ENCODE measurements around the gene CRYGA. TPM values are rescaled to one million over a fixed set of nuclear protein-coding genes. Genes with fewer than 3 reads are reported as not detected.

CRYGA gene
- total RNA-seq, 1 experiment from 2014 or later: not detected

- in situ Hi-C loops (cut with HindIII; ENCODE audit: low pct_unique_long_range_greater_than_20kb, low sequenced_read_pairs): no loop called here
- Histone ChIP-seq H3K4me1 (ENCODE audit: control insufficient read depth, insufficient read depth, low read length) (no peaks in the 10 kb centered on the region), H3K36me3 (ENCODE audit: control insufficient read depth, insufficient read depth, low read length) (no peaks in the 10 kb centered on the region), H3K27ac (ENCODE audit: low read length) (no peak overlapping the region), H3K9me3 (ENCODE audit: control insufficient read depth, insufficient read depth, low read depth, low read length) (no peaks in the 10 kb centered on the region), H3K4me3 (ENCODE audit: low read depth in 2 of 2, low read length in 2 of 2) (no peak overlapping the region), H3K27me3 (ENCODE audit: control insufficient read depth, insufficient read depth, low read length) (no peaks in the 10 kb centered on the region)
- no peak for TF ChIP-seq CTCF (IDR thresholded peaks at IDR 0.05)
- no peak for TF ChIP-seq TCF7L2 (IDR thresholded peaks at IDR 0.05; ENCODE audit: low read depth, low read length)
- TF ChIP-seq SIN3A (IDR thresholded peaks at IDR 0.05; ENCODE audit: borderline replicate concordance, insufficient read depth, low read depth, low read length): no peak
- CTCF ChIA-PET: no interaction called here
- ATAC-seq: no peak
- intact Hi-C loops (cut with micrococcal nuclease; ENCODE audit: unreplicated experiment): no loop called here
- DNase-seq (ENCODE audit: low read depth, low spot score): no peak
- BruUV-seq (replicated peaks): no TSS peak
- POLR2A ChIA-PET: no interaction called here
Measured at GRCh38 chr2:208150956-208151355, 12.4 kb downstream of the CRYGA start.

GRCh38 chr2:208150094-208150493 is 13.3 kb downstream of the CRYGA start:
- H3K4me1 ChIP-seq (ENCODE audit: control insufficient read depth, insufficient read depth, low read length): no peaks in the 10 kb centered on the region
- no peak overlapping the region for H3K4me3 ChIP-seq (ENCODE audit: low read depth in 2 of 2, low read length in 2 of 2)
- no peak for DNase-seq (ENCODE audit: low read depth, low spot score)
- CTCF ChIA-PET: no interaction called here
- TF ChIP-seq TCF7L2 (IDR thresholded peaks at IDR 0.05; ENCODE audit: low read depth, low read length) (no peak), POLR2AphosphoS5 (IDR thresholded peaks at IDR 0.05; ENCODE audit: low read depth, low read length) (no peak), REST (IDR thresholded peaks at IDR 0.05; ENCODE audit: insufficient read depth in 1 of 2, low read depth in 2 of 2, low read length in 1 of 2) (no peak), CTCF (IDR thresholded peaks at IDR 0.05) (no peak), SIN3A (IDR thresholded peaks at IDR 0.05; ENCODE audit: borderline replicate concordance, insufficient read depth, low read depth, low read length) (no peak)
- H3K27ac ChIP-seq (ENCODE audit: low read length): no peak overlapping the region
- no peaks in the 10 kb centered on the region for H3K9me3 ChIP-seq (ENCODE audit: control insufficient read depth, insufficient read depth, low read depth, low read length)
- no peaks in the 10 kb centered on the region for H3K36me3 ChIP-seq (ENCODE audit: control insufficient read depth, insufficient read depth, low read length)
- in situ Hi-C loops (cut with HindIII; ENCODE audit: low pct_unique_long_range_greater_than_20kb, low sequenced_read_pairs): no loop called here
- no TSS peak for BruUV-seq (replicated peaks)
- H3K27me3 ChIP-seq (ENCODE audit: control insufficient read depth, insufficient read depth, low read length): no peaks in the 10 kb centered on the region
- POLR2A ChIA-PET: no interaction called here
- intact Hi-C loops (cut with micrococcal nuclease; ENCODE audit: unreplicated experiment): no loop called here
- no peak for ATAC-seq

All from Panc1 (cell line).